GM12878 (cell line): ENCODE results near the gene TRAPPC6A. TPM values are rescaled to one million over a fixed set of nuclear protein-coding genes. Genes with fewer than 3 reads are reported as not detected.

ENCODE experiments used
- ATAC-seq: fragments of 200-7000 bp; cut with Tn5 transposase; 3 replicates; pipeline ENCODE4 v1.9.1; 2020; ENCODE audit warnings: mild to moderate bottlenecking, moderate library complexity
- BruUV-seq: library from RNA; stranded (reverse); fragments of 400-500 nt; replicated peaks from 2 replicates; lab custom pipeline; 2021; lab: Mats Ljungman, UMichigan
- CTCF ChIA-PET: fragments of 300-600 bp; sonication (Branson Sonifier 250); formaldehyde crosslinking; extraction: SDS; loops from one replicate; lab custom pipeline; 2021; ENCODE audit warnings: inconsistent platforms; lab: Yijun Ruan, JAX
- POLR2A ChIA-PET: fragments of 350-600 bp; formaldehyde crosslinking; extraction: SDS; loops from one replicate; lab custom pipeline; 2021; ENCODE audit warnings: inconsistent platforms; lab: Charles Lee
- RAD21 ChIA-PET: fragments of 300-600 bp; sonication (Branson Sonifier 250); formaldehyde crosslinking; loops from one replicate; lab custom pipeline; 2023; ENCODE audit warnings: antibody characterized with exemption; ENCODE audit not compliant: unreplicated experiment; lab: Charles Lee
- SMC1A ChIA-PET: fragments of 300-600 bp; sonication (Branson Sonifier 250); formaldehyde crosslinking; loops from one replicate; lab custom pipeline; 2023; ENCODE audit not compliant: unreplicated experiment, uncharacterized antibody; lab: Charles Lee
- DNase-seq: peaks from one replicate; pipeline ENCODE4 v3.0.0-alpha.2; 2011; ENCODE audit warnings: low read depth, low spot score
- FAIRE-seq: peaks from 3 replicates; lab custom pipeline; 2011; peaks lifted over from hg19 to GRCh38; lab: Jason Lieb, UNC
- H2AFZ ChIP-seq: 2 replicates; pipeline ENCODE4 v1.6.0; 2011; ENCODE audit warnings: low read depth, low read length, control low read depth; ENCODE audit not compliant: control insufficient read depth
- H3K27ac ChIP-seq: 2 replicates; pipeline ENCODE4 v1.5.1; 2011; ENCODE audit warnings: control low read depth; ENCODE audit not compliant: control insufficient read depth, insufficient read depth
- H3K27me3 ChIP-seq, 2 experiments: replicated peaks in 1 of 2; 2 replicates each; pipeline versions ENCODE4 v1.6.0 to v1.6.1; 2011; ENCODE audit warnings: low read length in 1 of 2; ENCODE audit not compliant: control insufficient read depth in 2 of 2, insufficient read depth in 2 of 2
- H3K36me3 ChIP-seq, 2 experiments: 2 replicates each; pipeline ENCODE4 v1.5.1; 2011; ENCODE audit warnings: low read length in 1 of 2; ENCODE audit not compliant: control insufficient read depth in 2 of 2, insufficient read depth in 2 of 2
- H3K4me1 ChIP-seq: 2 replicates; pipeline ENCODE4 v1.6.1; 2011; ENCODE audit warnings: mild to moderate bottlenecking, low read length, moderate library complexity, mixed read lengths; ENCODE audit not compliant: control insufficient read depth, insufficient read depth
- H3K4me2 ChIP-seq: 2 replicates; pipeline ENCODE4 v1.6.0; 2011; ENCODE audit warnings: control low read depth; ENCODE audit not compliant: control insufficient read depth, insufficient read depth
- H3K4me3 ChIP-seq: fragments of 200-600 bp; sonication (generic); 2 replicates; pipeline ENCODE4 v1.5.1; 2016
- H3K79me2 ChIP-seq: 2 replicates; pipeline ENCODE4 v1.6.0; 2011; ENCODE audit warnings: low read length; ENCODE audit not compliant: control insufficient read depth, insufficient read depth
- H3K9ac ChIP-seq: 2 replicates; pipeline ENCODE4 v1.8.0; 2011; ENCODE audit warnings: low read length, control low read depth, mixed read lengths; ENCODE audit not compliant: control insufficient read depth, insufficient read depth
- H3K9me3 ChIP-seq: replicated peaks from 3 replicates; pipeline ENCODE4 v1.5.1; 2011; ENCODE audit warnings: mild to moderate bottlenecking, low read length; ENCODE audit not compliant: control insufficient read depth, insufficient read depth
- H4K20me1 ChIP-seq: 2 replicates; pipeline ENCODE4 v1.6.0; 2011; ENCODE audit not compliant: control insufficient read depth, insufficient read depth
- BHLHE40 ChIP-seq, 2 experiments: fragments of 450-650 bp in 1 of 2; IDR thresholded peaks; 2 replicates each; pipeline ENCODE4 v1.6.1; 2011 to 2017; ENCODE audit warnings: low read depth in 2 of 2, borderline replicate concordance in 1 of 2, improper control_type of control experiment in 1 of 2, low read length in 1 of 2, mild to moderate bottlenecking in 1 of 2
- MYC ChIP-seq: IDR thresholded peaks from 2 replicates; pipeline ENCODE4 v1.6.1; 2011; ENCODE audit warnings: mild to moderate bottlenecking, low read length, moderate library complexity, inconsistent platforms; ENCODE audit not compliant: insufficient read depth, insufficient replicate concordance, insufficient read length, severe bottlenecking
- SREBF2 ChIP-seq: IDR thresholded peaks from 2 replicates; pipeline ENCODE4 v1.6.1; 2012; ENCODE audit warnings: mild to moderate bottlenecking, low read length
- SUZ12 ChIP-seq: fragments of 200-600 bp; sonication (generic); IDR thresholded peaks from one replicate; pipeline ENCODE4 v1.6.1; 2018; ENCODE audit warnings: antibody characterized with exemption, mild to moderate bottlenecking; ENCODE audit not compliant: unreplicated experiment
- WGBS: methylation state at CpG from one replicate; pipeline ENCODE4 v1.1.6; 2016; ENCODE audit warnings: low lambda C conversion rate; ENCODE audit not compliant: insufficient replicate concordance, insufficient coverage; ENCODE audit errors: missing lambda C conversion rate; 5-methylcytosine and 5-hydroxymethylcytosine counted together
- in situ Hi-C: fragments of 300-500 bp; cut with MboI; formaldehyde crosslinking; loops from 9 replicates; pipeline ENCODE4 v1.14.3; 2018; ENCODE audit warnings: mixed read lengths
- intact Hi-C: fragments of 100-400 bp; cut with micrococcal nuclease; formaldehyde crosslinking; loops from one replicate; pipeline ENCODE4 v1.14.2; 2022; ENCODE audit not compliant: unreplicated experiment
- polyA plus RNA-seq, 11 experiments: library from polyadenylated mRNA; depleted of rRNA in 4 of 11; unstranded in 6 of 11; stranded (reverse) in 5 of 11; fragments of >200 nt; fragmentation: Nextera tagmentation in 4 of 11; fragmentation: Illumina TruSeq in 1 of 11; extraction: Ambion mirVana in 4 of 11; extraction: Trizol in 1 of 11; gene quantifications; 1 replicate in 1 of 11; 2 replicates in 10 of 11; pipeline versions ENCODE4 v1.2.1 to v1.2.3, GENCODE V29; 2011 to 2016; ENCODE audit warnings: inconsistent platforms in 2 of 11, missing spikeins in 2 of 11, low read depth in 1 of 11
- total RNA-seq, 4 experiments: library from RNA; depleted of rRNA in 3 of 4; stranded (reverse); fragments of >200 nt in 3 of 4; fragmentation: Illumina TruSeq in 1 of 4; extraction: Trizol in 1 of 4; gene quantifications; 2 replicates each; pipeline versions ENCODE4 v1.2.1 to v1.2.3, GENCODE V29; 2013 to 2021

TRAPPC6A gene
- total and polyA plus RNA-seq, 10 of the 15 experiments (the other 5 are each of a cell fraction or from before 2014, with no cell fraction given), result 1.8 to 83.9 (median 35.8) TPM

- H3K4me3 ChIP-seq, result no peak overlapping the region
- WGBS, result 24% methylated on average over 59 of the region's 69 CpGs
- peak overlapping the region; percentile 55 for H2AFZ ChIP-seq
- intact Hi-C loops (no loop called here), in situ Hi-C loops (no loop called here)
- peak; percentile 83 for TF ChIP-seq SUZ12
- peak; percentile 86 to 94 for TF ChIP-seq BHLHE40 (IDR thresholded peaks at IDR 0.05; ENCODE audit: borderline replicate concordance in 1 of 2, low read depth in 2 of 2, low read length in 1 of 2)
- TF ChIP-seq MYC, result peak; percentile 30
- no peak for TF ChIP-seq SREBF2
- no peaks in the 10 kb centered on the region for H4K20me1 ChIP-seq
- H3K79me2 ChIP-seq, result no peaks in the 10 kb centered on the region
- BruUV-seq, result no TSS peak
- DNase-seq (no peak), FAIRE-seq (no peak), ATAC-seq (peak; percentile 49)
- no peaks in the 10 kb centered on the region for H3K36me3 ChIP-seq
- no peak overlapping the region for H3K27ac ChIP-seq
- POLR2A ChIA-PET, result interaction anchor here (0.5 to 1.0 kb wide), 3 partner anchors 17 to 599 kb away, joined by 3 read pairs; no protein-coding TSS in a partner anchor
- SMC1A ChIA-PET, result no interaction called here
- CTCF ChIA-PET, result interaction anchor here (1.1 kb wide), 1 partner anchor 34 kb away, joined by 3 read pairs; no protein-coding TSS in a partner anchor
- H3K9ac ChIP-seq, result no peak overlapping the region
- H3K9me3 ChIP-seq, result no peaks in the 10 kb centered on the region; the same call in 2 of the 3 replicates
- RAD21 ChIA-PET, result interaction anchor here (1.2 to 1.8 kb wide), 2 partner anchors 11 to 34 kb away, joined by 4 to 9 read pairs; no protein-coding TSS in a partner anchor
- H3K27me3 ChIP-seq, result peaks cover 5 to 9% of the 10 kb centered on the region in 2 experiments; a peak in 3 of 4 replicates
- H3K4me2 ChIP-seq, result peak overlapping the region; percentile 74
- H3K4me1 ChIP-seq, result peaks cover 14% of the 10 kb centered on the region
These were observed 24.5 kb downstream of the TRAPPC6A start for GRCh38 chr19:45153339-45154063.
